Endothelial cell of umbilical vein (primary cell): Measurements from ENCODE around the gene DKKL1. TPM values are rescaled to one million over a fixed set of nuclear protein-coding genes. Genes with fewer than 3 reads are reported as not detected.

Experiments used
- BruUV-seq: library from RNA; stranded (reverse); fragments of 400-500 nt; replicated peaks from 2 replicates; lab custom pipeline; 2021; lab: Mats Ljungman, UMichigan
- CTCF ChIA-PET: fragments of 300-600, 350-600 bp; sonication (Branson Sonifier 250); formaldehyde crosslinking; loops from one replicate; lab custom pipeline; 2021; ENCODE audit warnings: antibody characterized with exemption, inconsistent platforms; lab: Charles Lee
- POLR2A ChIA-PET: fragments of 300-600, 350-600 bp; sonication (Branson Sonifier 250); formaldehyde crosslinking; loops from one replicate; lab custom pipeline; 2021; ENCODE audit warnings: antibody characterized with exemption, inconsistent platforms; lab: Charles Lee
- DNase-seq: peaks from one replicate; pipeline ENCODE4 v3.0.0-alpha.2; 2011; ENCODE audit warnings: low read depth, low spot score
- FAIRE-seq: peaks from 2 replicates; lab custom pipeline; 2011; peaks lifted over from hg19 to GRCh38; lab: Jason Lieb, UNC
- H2AFZ ChIP-seq: 2 replicates; pipeline ENCODE4 v1.6.0; 2012; ENCODE audit warnings: low read depth, low read length, control low read depth, inconsistent platforms
- H3K27ac ChIP-seq: 2 replicates; pipeline ENCODE4 v1.5.1; 2011; ENCODE audit warnings: low read depth, mild to moderate bottlenecking, control low read depth, low read length, moderate library complexity; ENCODE audit not compliant: insufficient read depth
- H3K27me3 ChIP-seq, 2 experiments: 2 replicates each; pipeline versions ENCODE4 v1.6.0 to v1.6.1; 2011; ENCODE audit warnings: low read length in 2 of 2, mixed read lengths in 1 of 2; ENCODE audit not compliant: control insufficient read depth in 2 of 2, insufficient read depth in 2 of 2
- H3K36me3 ChIP-seq, 2 experiments: 2 replicates in 1 of 2; 3 replicates in 1 of 2; pipeline ENCODE4 v1.5.1; 2011; ENCODE audit warnings: low read length in 2 of 2, mild to moderate bottlenecking in 1 of 2, moderate library complexity in 1 of 2; ENCODE audit not compliant: control insufficient read depth in 2 of 2, insufficient read depth in 2 of 2; ENCODE audit errors: extremely low read depth in 1 of 2
- H3K4me1 ChIP-seq: 3 replicates; pipeline ENCODE4 v1.5.1; 2011; ENCODE audit warnings: mild to moderate bottlenecking, low read length; ENCODE audit not compliant: control insufficient read depth, insufficient read depth; ENCODE audit errors: extremely low read depth
- H3K4me2 ChIP-seq: 2 replicates; pipeline ENCODE4 v1.6.1; 2011; ENCODE audit warnings: low read length, control low read depth, mixed read lengths; ENCODE audit not compliant: insufficient read depth
- H3K4me3 ChIP-seq, 3 experiments: fragments of 200-600 bp in 1 of 3; sonication (generic), shearing (Covaris generic) in 1 of 3; replicated peaks in 1 of 3; 2 replicates each; pipeline ENCODE4 v1.5.1; 2011 to 2016; ENCODE audit warnings: control low read depth in 3 of 3, low read length in 3 of 3, mild to moderate bottlenecking in 2 of 3, inconsistent platforms in 1 of 3, low read depth in 1 of 3, moderate library complexity in 1 of 3; ENCODE audit not compliant: insufficient read depth in 1 of 3
- H3K79me2 ChIP-seq: 2 replicates; pipeline ENCODE4 v1.6.0; 2012; ENCODE audit warnings: low read length, inconsistent platforms; ENCODE audit not compliant: control insufficient read depth, insufficient read depth
- H3K9ac ChIP-seq: replicated peaks from 2 replicates; pipeline ENCODE3; 2011; ENCODE audit warnings: low read length, control low read depth; ENCODE audit not compliant: insufficient read depth; ENCODE audit errors: extremely low read depth
- H3K9me1 ChIP-seq: replicated peaks from 3 replicates; pipeline ENCODE4 v1.6.0; 2011; ENCODE audit warnings: mild to moderate bottlenecking, low read length; ENCODE audit not compliant: control insufficient read depth, insufficient read depth; ENCODE audit errors: extremely low read depth
- H3K9me3 ChIP-seq: replicated peaks from 2 replicates; pipeline ENCODE4 v1.5.1; 2012; ENCODE audit warnings: low read length, inconsistent platforms; ENCODE audit not compliant: control insufficient read depth, insufficient read depth
- H4K20me1 ChIP-seq: replicated peaks from 2 replicates; pipeline ENCODE3; 2011; ENCODE audit warnings: mild to moderate bottlenecking, low read length; ENCODE audit not compliant: control insufficient read depth, insufficient read depth; ENCODE audit errors: extremely low read depth
- CTCF ChIP-seq, 2 donors: IDR thresholded peaks; 1 replicate in 1 of 2; 2 replicates in 1 of 2; pipeline ENCODE4 v1.5.1; 2011; ENCODE audit warnings: low read length in 2 of 2, mild to moderate bottlenecking in 2 of 2, moderate library complexity in 2 of 2, control low read depth in 1 of 2, inconsistent platforms in 1 of 2, low read depth in 1 of 2; ENCODE audit not compliant: insufficient read depth in 1 of 2; ENCODE audit errors: extremely low read depth in 1 of 2
- EZH2 ChIP-seq: IDR thresholded peaks from 2 replicates; pipeline ENCODE4 v1.6.1; 2012; ENCODE audit warnings: borderline replicate concordance, low read depth, mild to moderate bottlenecking, moderate library complexity, low read length, inconsistent platforms; ENCODE audit not compliant: severe bottlenecking
- FOS ChIP-seq: IDR thresholded peaks from 2 replicates; pipeline ENCODE4 v1.6.1; 2011; ENCODE audit warnings: mild to moderate bottlenecking, low read length, moderate library complexity, borderline replicate concordance; ENCODE audit not compliant: insufficient read depth
- GATA2 ChIP-seq: IDR thresholded peaks from 2 replicates; pipeline ENCODE4 v1.7.0; 2011; ENCODE audit warnings: low read depth, mild to moderate bottlenecking, moderate library complexity, mixed read lengths, low read length; ENCODE audit not compliant: insufficient read length, insufficient read depth
- JUN ChIP-seq: IDR thresholded peaks from 2 replicates; pipeline ENCODE4 v1.6.1; 2011; ENCODE audit warnings: borderline replicate concordance, low read depth; ENCODE audit not compliant: insufficient read length, insufficient read depth
- MAX ChIP-seq: IDR thresholded peaks from 2 replicates; pipeline ENCODE4 v1.6.1; 2011; ENCODE audit not compliant: insufficient read depth, insufficient read length
- MYC ChIP-seq: IDR thresholded peaks from one replicate; pipeline ENCODE4 v1.6.1; 2011; ENCODE audit warnings: mild to moderate bottlenecking, low read depth, low read length
- POLR2A ChIP-seq: IDR thresholded peaks from 2 replicates; pipeline ENCODE4 v1.6.1; 2012; ENCODE audit warnings: low read depth, mild to moderate bottlenecking, control low read depth, low read length
- POLR2AphosphoS5 ChIP-seq: IDR thresholded peaks from 2 replicates; pipeline ENCODE4 v1.6.1; 2012; ENCODE audit warnings: low read depth, mild to moderate bottlenecking, control low read depth, low read length, moderate library complexity; ENCODE audit not compliant: insufficient read depth
- dilution Hi-C: fragments of 300-500 bp; cut with MboI; formaldehyde crosslinking; loops from one replicate; pipeline ENCODE4 v1.15.0; 2019; ENCODE audit warnings: low sequenced_read_pairs; ENCODE audit not compliant: extremely low pct_ligation_motif_present
- intact Hi-C: fragments of 100-400 bp; cut with micrococcal nuclease; formaldehyde crosslinking; loops from one replicate; pipeline ENCODE4 v1.10.0; 2022
- polyA plus RNA-seq, 4 experiments: library from polyadenylated mRNA; depleted of rRNA in 3 of 4; stranded (reverse) in 3 of 4; unstranded in 1 of 4; fragments of >200 nt; gene quantifications; 2 replicates each; pipeline versions ENCODE4 v1.2.1 to v1.2.3, GENCODE V29; 2011 to 2012; ENCODE audit warnings: missing spikeins in 1 of 4
- total RNA-seq: library from RNA; stranded (reverse); gene quantifications from 2 replicates; pipeline ENCODE4 v1.2.3, GENCODE V29; 2021

Gene DKKL1
- total and polyA plus RNA-seq, 2 donors (not counting 3 experiments of a cell fraction or from before 2014, with no cell fraction given) = 0.21 TPM; not detected in 1

- ChIA-PET CTCF (no interaction called here), POLR2A (no interaction called here)
- Histone ChIP-seq H4K20me1 (no peaks in the 10 kb centered on the region), H3K9ac (no peak overlapping the region), H3K9me3 (no peaks in the 10 kb centered on the region), H3K4me3 (no peak overlapping the region), H3K27me3 (no peaks in the 10 kb centered on the region), H3K9me1 (no peaks in the 10 kb centered on the region), H3K36me3 (no peaks in the 10 kb centered on the region), H3K4me1 (no peaks in the 10 kb centered on the region), H3K79me2 (no peaks in the 10 kb centered on the region), H3K27ac (no peak overlapping the region), H2AFZ (no peak overlapping the region), H3K4me2 (no peak overlapping the region)
- intact Hi-C loops = no loop called here
- dilution Hi-C loops = no loop called here
- no peak for DNase-seq
- TF ChIP-seq JUN (no peak), GATA2 (no peak), POLR2AphosphoS5 (no peak), CTCF (IDR thresholded peaks at IDR 0.05; ENCODE audit: extremely low read depth in 1 of 2, insufficient read depth in 1 of 2, low read depth in 1 of 2, low read length in 2 of 2) (no peak), MAX (no peak), MYC (no peak), FOS (no peak), EZH2 (no peak), POLR2A (no peak)
- no peak for FAIRE-seq
- no TSS peak for BruUV-seq
Observed at GRCh38 chr19:49400029-49400428, 36.4 kb downstream of the DKKL1 start.
